Osteoblast (primary cell): Measurements from ENCODE around the gene IRGC. TPM values are rescaled to one million over a fixed set of nuclear protein-coding genes. Genes with fewer than 3 reads are reported as not detected.

Experiments used
- DNase-seq: peaks from one replicate; pipeline ENCODE4 v3.0.0; 2011; ENCODE audit warnings: low spot score, mixed read lengths; ENCODE audit not compliant: insufficient read length; ENCODE audit errors: missing footprints
- H2AFZ ChIP-seq: 2 replicates; pipeline ENCODE4 v1.6.0; 2011; ENCODE audit warnings: mild to moderate bottlenecking, low read length
- H3K27ac ChIP-seq: 2 replicates; pipeline ENCODE4 v1.5.1; 2011; ENCODE audit warnings: mild to moderate bottlenecking, low read depth, low read length, moderate library complexity
- H3K27me3 ChIP-seq: 2 replicates; pipeline ENCODE4 v1.6.0; 2012; ENCODE audit warnings: mild to moderate bottlenecking, control low read depth, inconsistent platforms, low read length, moderate library complexity; ENCODE audit not compliant: insufficient read depth
- H3K36me3 ChIP-seq: 2 replicates; pipeline ENCODE4 v1.5.1; 2011; ENCODE audit warnings: mild to moderate bottlenecking, low read length, control low read depth, moderate library complexity; ENCODE audit not compliant: insufficient read depth
- H3K4me1 ChIP-seq: 2 replicates; pipeline ENCODE4 v1.5.1; 2011; ENCODE audit warnings: mild to moderate bottlenecking, low read length, control low read depth, moderate library complexity; ENCODE audit not compliant: insufficient read depth
- H3K4me2 ChIP-seq: 2 replicates; pipeline ENCODE4 v1.6.0; 2011; ENCODE audit warnings: mild to moderate bottlenecking, low read length; ENCODE audit not compliant: insufficient read depth
- H3K4me3 ChIP-seq: fragments of 200-600 bp; sonication (generic); 3 replicates; pipeline ENCODE4 v1.5.1; 2012; ENCODE audit warnings: mild to moderate bottlenecking, low read length, inconsistent platforms; ENCODE audit not compliant: insufficient read depth
- H3K79me2 ChIP-seq: 2 replicates; pipeline ENCODE4 v1.6.0; 2012; ENCODE audit warnings: mild to moderate bottlenecking, low read length, control low read depth, inconsistent platforms; ENCODE audit not compliant: insufficient read depth
- H3K9me3 ChIP-seq: 2 replicates; pipeline ENCODE4 v1.5.1; 2011; ENCODE audit warnings: low read depth, low read length, control low read depth
- H4K20me1 ChIP-seq: 2 replicates; pipeline ENCODE4 v1.6.0; 2012; ENCODE audit warnings: mild to moderate bottlenecking, low read length, control low read depth; ENCODE audit not compliant: insufficient read depth
- CTCF ChIP-seq: IDR thresholded peaks from 2 replicates; pipeline ENCODE4 v1.5.1; 2011; ENCODE audit warnings: mild to moderate bottlenecking, low read depth, low read length, moderate library complexity; ENCODE audit errors: extremely low read depth
- total RNA-seq: library from RNA; depleted of rRNA; stranded (reverse); fragments of >200 nt; gene quantifications from 2 replicates; pipeline ENCODE4 v1.2.3, GENCODE V29; 2012

IRGC gene
- total RNA-seq, 1 donor, result not detected

GRCh38 chr19:43672061-43672679, 43.7 kb upstream of the IRGC start:
- H4K20me1 ChIP-seq, result peaks cover 10% of the 10 kb centered on the region

GRCh38 chr19:43673637-43674036, 42.2 kb upstream of the IRGC start:
- no peak overlapping the region for H3K4me3 ChIP-seq
- no peaks in the 10 kb centered on the region for H3K36me3 ChIP-seq
- no peak for TF ChIP-seq CTCF
- H3K27me3 ChIP-seq, result no peaks in the 10 kb centered on the region
- peaks cover 24% of the 10 kb centered on the region for H3K4me1 ChIP-seq
- no peak overlapping the region for H3K4me2 ChIP-seq
- no peak overlapping the region for H2AFZ ChIP-seq
- no peak for DNase-seq
- no peaks in the 10 kb centered on the region for H4K20me1 ChIP-seq
- H3K9me3 ChIP-seq, result no peaks in the 10 kb centered on the region
- H3K79me2 ChIP-seq, result peaks cover 7% of the 10 kb centered on the region
- H3K27ac ChIP-seq, result no peak overlapping the region

More at GRCh38 chr19:43672061-43672679, 43.7 kb upstream of the IRGC start:
- H3K27ac ChIP-seq, result no peak overlapping the region
- H2AFZ ChIP-seq, result peak overlapping the region; percentile 31
- no peak for DNase-seq
- H3K4me3 ChIP-seq, result no peak overlapping the region
- H3K4me2 ChIP-seq, result no peak overlapping the region
- TF ChIP-seq CTCF, result no peak
- H3K36me3 ChIP-seq, result peaks cover 8% of the 10 kb centered on the region
- no peaks in the 10 kb centered on the region for H3K9me3 ChIP-seq
- peaks cover 32% of the 10 kb centered on the region for H3K4me1 ChIP-seq
- H3K27me3 ChIP-seq, result no peaks in the 10 kb centered on the region
- peaks cover 17% of the 10 kb centered on the region for H3K79me2 ChIP-seq

GRCh38 chr19:43674183-43674582, 41.7 kb upstream of the IRGC start:
- Histone ChIP-seq H3K79me2 (peaks cover 5% of the 10 kb centered on the region), H3K4me3 (no peak overlapping the region), H2AFZ (peak overlapping the region; percentile 75), H3K4me1 (peaks cover 24% of the 10 kb centered on the region), H3K27ac (peak overlapping the region; percentile 15), H3K4me2 (no peak overlapping the region), H3K9me3 (no peaks in the 10 kb centered on the region), H3K27me3 (no peaks in the 10 kb centered on the region), H3K36me3 (no peaks in the 10 kb centered on the region), H4K20me1 (no peaks in the 10 kb centered on the region)
- no peak for DNase-seq
- no peak for TF ChIP-seq CTCF

GRCh38 chr19:43674596-43674995, 41.3 kb upstream of the IRGC start:
- H3K4me2 ChIP-seq, result no peak overlapping the region
- peaks cover 3% of the 10 kb centered on the region for H3K79me2 ChIP-seq
- H3K9me3 ChIP-seq, result no peaks in the 10 kb centered on the region
- no peaks in the 10 kb centered on the region for H3K27me3 ChIP-seq
- peak overlapping the region; percentile 15 for H3K27ac ChIP-seq
- H4K20me1 ChIP-seq, result no peaks in the 10 kb centered on the region
- H3K4me3 ChIP-seq, result no peak overlapping the region
- TF ChIP-seq CTCF, result no peak
- peak overlapping the region; percentile 75 for H2AFZ ChIP-seq
- no peak for DNase-seq
- peaks cover 24% of the 10 kb centered on the region for H3K4me1 ChIP-seq
- H3K36me3 ChIP-seq, result no peaks in the 10 kb centered on the region
